Right forelimb (tissue), 1 donor: ENCODE data around the gene PLXDC2.
"Not testable (repeated sequence)": the region's sequence is repeated elsewhere in the genome, so short reads cannot be mapped to it uniquely, and the experiment has no call there.

Source experiments
- DNase-seq: peaks from one replicate; pipeline ENCODE4 v3.0.0-alpha.2; 2018

PLXDC2 gene

DNA sequence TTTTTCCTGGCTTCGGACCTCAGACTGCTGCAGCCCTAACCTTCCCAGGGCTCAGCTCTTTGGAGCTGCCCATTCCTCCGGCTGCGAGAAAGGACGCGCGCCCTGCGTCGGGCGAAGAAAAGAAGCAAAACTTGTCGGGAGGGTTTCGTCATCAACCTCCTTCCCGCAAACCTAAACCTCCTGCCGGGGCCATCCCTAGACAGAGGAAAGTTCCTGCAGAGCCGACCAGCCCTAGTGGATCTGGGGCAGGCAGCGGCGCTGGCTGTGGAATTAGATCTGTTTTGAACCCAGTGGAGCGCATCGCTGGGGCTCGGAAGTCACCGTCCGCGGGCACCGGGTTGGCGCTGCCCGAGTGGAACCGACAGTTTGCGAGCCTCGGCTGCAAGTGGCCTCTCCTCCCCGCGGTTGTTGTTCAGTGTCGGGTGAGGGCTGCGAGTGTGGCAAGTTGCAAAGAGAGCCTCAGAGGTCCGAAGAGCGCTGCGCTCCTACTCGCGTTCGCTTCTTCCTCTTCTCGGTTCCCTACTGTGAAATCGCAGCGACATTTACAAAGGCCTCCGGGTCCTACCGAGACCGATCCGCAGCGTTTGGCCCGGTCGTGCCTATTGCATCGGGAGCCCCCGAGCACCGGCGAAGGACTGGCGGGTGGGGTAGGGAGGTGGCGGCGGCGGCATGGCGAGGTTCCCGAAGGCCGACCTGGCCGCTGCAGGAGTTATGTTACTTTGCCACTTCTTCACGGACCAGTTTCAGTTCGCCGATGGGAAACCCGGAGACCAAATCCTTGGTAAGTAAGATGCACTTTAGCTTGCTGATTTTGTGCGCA is at the start of gene PLXDC2:
Gene PLXDC2, plus strand, starts transcription at position 22 of the 820 bp plus-strand sequence.
- peak; percentile 83 for DNase-seq

DNA sequence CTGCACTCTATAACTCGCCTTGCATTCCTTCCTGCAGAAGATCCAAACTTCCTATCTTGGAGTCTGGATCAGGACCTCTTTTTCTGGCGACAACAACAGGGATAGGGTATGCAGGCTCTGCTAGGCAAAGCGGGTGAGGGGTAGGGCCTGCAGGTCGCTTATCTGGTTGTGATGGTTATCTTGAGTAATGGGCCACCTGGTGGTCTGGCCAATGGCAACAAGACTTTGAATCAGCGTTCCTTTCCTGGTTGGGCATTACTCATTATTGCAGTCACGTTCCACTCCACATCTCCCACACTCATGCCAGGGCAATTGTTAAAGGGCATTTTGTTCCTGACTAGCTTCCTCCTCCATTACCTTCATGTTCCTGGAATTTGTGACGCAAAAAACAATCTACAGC is 48.4 kb upstream of the PLXDC2 start:
- no peak for DNase-seq

DNA sequence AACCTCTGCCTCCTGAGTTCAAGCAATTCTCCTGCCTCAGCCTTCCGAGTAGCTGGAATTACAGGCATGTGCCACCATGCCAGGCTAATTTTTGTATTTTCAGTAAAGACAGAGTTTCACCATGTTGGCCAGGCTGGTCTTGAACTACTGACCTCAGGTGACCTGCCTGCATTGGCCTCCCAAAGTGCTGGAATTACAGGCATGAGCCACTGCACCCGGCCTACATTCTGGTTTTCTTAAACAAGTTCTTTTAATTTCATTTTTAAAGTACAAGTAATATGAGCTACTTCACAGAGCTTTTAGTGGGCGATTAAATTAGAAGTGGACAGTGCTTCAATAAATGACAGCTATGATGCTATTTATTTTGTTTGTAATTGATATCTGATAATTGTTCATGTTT is 46.4 kb upstream of the PLXDC2 start:
- DNase-seq, result not testable (repeated sequence)

- no peak for DNase-seq
These were observed 43.3 kb upstream of the PLXDC2 start for GRCh38 chr10:19772972-19773371.

DNA sequence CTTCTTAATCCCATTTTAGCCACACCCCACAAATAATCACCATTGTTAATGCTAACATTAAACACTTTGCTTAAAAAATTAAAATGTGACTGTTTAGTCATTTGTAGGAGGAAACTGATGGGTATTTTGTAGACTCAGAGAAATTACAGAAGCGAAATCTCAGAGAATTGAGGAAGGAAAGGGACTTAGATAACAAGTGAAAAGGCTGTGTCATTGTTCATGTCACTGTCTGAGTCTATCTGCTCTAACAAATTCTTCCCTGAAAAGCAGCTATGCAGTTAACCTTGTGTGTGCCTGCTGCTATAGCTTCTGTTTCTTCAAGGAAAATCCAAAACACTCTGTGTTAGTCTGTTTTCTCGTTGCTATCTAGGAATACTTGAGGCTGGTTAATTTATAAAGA is 40.9 kb upstream of the PLXDC2 start:
- no peak for DNase-seq

DNA sequence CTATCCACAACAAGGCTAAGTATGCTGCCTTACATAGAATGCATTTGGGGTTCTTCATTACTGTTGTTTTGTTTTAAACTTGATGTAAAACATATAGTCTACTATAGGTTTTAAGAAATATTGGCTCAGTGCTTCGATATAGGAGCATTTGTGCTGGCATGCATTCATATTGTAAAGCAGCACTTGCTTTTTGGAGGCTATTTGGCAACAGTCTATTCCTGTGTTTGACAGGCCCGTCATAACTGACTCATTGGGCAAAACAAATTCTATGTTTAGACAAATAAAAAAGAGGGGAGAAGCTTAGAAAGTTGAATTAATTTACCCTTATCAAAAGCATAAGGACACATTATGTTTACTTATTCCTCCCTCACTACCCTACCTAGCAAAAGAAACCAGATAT is 38.4 kb upstream of the PLXDC2 start:
- DNase-seq, result no peak

DNA sequence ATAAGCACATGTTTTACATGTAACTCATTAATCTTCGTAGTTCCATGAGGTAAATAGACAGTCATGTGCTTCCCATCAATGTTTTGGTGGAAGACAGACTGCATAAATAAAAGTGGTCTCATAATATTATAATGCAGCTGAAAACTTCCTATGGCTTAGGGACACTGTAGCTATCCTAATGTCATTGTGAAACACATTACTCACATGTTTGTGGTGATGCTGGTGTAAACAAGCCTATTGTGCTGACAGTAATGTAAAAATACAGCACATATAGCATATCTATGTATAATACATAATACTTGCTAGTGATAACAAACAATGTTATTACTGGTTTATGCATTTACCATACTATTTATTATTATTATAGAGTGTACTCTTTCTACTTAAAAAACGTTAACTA is 37.2 kb upstream of the PLXDC2 start:
- DNase-seq, result no peak

DNA sequence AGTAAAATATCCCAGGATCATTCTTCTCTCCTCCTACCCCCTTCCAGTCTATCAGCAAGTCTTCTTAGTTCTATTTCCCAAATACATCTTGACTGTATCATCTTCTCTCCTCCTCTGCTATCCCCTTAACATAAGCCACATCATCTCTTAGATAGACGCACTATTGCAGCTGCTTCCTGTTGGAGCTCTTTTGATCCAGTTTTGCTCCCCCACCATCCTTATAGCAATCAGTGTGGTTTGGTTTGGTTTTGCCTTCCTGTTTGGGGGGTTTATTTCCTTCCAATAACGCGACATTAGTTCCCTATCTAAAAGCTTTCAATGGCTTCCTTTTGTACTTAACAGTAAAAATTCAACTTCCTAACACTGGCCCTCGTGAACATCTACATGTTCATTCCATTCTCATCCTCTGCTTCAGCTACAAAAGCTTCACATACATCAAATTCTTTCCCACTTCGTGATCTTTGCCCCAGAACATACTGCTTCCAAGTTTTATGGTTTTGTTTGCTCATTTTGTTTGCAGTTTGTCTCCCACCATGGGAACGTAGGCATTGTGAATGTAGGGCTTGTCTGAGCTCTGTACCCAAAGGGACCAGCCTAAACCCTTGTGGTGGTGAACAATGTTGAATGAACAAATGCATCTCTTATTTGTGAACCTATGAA is 33.7 kb upstream of the PLXDC2 start:
- DNase-seq, result no peak

DNA sequence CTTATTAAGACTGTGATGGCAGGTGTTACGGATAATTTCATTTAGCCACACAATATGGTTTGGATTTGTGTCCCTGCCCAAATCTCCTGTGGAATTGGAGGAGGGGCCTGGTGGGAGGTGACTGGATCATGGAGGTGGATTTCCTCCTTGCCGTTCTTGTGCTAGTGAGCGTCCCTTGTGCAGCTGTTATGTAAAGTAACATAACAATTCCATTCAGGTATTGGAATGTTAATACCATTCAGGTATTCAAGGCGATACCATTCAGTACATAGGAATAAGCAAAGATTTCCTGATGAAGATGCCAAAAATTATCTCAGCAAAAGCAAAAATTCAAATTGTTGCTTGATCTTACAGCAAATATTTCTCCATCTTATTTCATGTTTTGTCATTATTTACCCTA is 32.5 kb upstream of the PLXDC2 start:
- no peak for DNase-seq

DNA sequence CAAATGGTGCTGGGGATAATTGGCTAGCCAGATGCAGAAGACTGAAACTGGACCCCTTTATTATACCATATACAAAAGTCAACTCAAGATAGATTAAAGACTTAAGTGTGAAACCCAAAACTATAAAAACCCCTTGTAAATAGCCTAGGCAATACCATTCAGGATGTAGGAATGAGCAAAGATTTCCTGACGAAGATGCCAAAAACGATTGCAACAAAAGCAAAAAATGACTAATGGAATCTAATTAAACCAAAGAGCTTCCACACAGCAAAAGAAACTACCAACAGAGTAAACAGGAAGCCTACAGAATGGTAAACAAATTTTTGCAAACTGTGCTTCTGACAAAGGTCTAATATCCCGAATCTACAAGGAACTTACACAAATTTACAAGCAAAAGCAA is 30.9 kb upstream of the PLXDC2 start:
- DNase-seq, result no peak

DNA sequence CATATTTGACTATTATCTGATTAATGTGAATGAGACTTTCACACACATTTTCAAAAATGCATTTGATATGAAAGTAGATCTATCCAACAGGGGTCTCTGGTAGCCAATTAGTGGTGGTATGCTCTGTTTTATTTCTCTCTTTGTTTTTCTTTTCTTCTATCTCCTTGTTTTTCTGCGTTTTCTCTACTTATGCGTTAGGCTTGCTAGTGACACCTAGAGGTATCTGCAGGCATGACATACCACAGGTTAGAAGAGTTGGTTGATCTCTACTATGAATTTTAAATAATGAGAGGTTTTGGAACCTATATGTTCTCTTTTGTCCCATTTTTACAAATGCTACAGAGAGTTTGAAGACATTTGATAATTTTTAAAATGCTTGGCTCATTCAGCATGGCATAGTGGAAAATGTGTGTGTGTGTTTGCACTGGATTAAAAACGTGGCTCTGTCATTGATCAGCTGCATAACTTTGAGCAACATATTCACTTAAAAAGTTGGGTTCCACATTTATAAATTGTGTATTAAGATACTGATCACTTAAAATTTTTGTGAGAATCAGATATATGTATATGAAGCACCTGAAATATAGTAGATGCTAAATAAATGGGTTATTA is 28.1 kb upstream of the PLXDC2 start:
- DNase-seq, result no peak

GRCh38 chr10:19788902-19789301 is 27.3 kb upstream of the PLXDC2 start:
- no peak for DNase-seq

GRCh38 chr10:19789607-19790006 is 26.6 kb upstream of the PLXDC2 start:
- no peak for DNase-seq

- no peak for DNase-seq
These were observed 25.2 kb upstream of the PLXDC2 start for GRCh38 chr10:19791032-19791431.

DNA sequence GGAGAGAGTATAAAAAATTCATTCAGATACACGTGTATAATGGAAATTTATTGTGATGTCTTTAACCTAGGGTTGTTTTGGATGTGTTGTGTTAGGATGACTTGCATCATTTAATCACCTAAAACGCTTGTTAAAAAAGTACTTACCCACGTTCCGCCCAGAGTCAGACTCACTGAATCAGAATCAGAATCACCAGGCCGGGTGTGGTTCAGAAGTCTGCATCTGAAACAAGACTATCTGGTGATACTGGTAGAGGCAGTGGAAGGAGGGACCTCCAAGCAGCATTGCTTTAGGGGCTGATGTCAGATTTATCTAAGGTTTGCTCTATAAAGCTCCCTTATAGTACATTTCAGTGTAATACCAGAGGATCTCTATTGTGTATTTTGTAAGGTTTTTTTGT is 20.5 kb upstream of the PLXDC2 start:
- DNase-seq, result no peak

DNA sequence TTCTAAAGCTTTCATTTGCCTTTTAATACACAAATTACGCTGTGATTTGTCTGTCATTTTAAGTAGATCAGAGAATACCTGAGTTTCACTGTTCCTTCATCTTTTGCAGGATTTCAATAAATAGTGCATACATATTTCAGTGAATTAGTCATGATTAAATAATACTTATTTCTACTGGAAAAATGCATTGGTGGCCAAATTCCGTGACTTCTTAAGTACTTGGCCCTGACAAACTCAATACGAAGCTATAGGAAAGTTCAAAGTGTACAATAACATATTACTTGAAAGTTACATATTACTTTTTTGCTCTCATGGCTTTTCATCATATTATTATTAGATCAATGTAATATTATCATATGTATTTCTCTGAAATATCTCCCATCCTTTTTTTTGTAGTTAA is 16.1 kb upstream of the PLXDC2 start:
- DNase-seq, result no peak

GRCh38 chr10:19801369-19801768 is 14.9 kb upstream of the PLXDC2 start:
- DNase-seq, result no peak

DNA sequence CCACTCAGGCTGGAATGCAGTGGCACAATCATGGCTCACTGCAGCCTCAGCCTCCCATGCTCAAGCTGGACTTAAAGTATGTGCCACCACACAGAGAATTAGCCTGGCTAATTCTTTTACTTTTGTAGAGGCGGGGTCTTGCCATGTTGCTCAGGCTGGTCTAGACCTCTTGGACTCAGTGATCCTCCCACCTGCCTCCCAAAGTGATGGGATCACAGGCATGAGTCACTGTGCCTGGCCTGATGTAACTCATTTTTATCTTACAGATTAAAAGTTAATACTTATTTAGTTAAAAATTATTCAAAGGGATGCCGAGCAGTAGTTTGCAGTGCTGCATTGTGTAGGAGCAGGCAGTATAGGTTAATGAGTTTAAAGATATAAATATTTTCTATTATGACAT is 12.6 kb upstream of the PLXDC2 start:
- no peak for DNase-seq

DNA sequence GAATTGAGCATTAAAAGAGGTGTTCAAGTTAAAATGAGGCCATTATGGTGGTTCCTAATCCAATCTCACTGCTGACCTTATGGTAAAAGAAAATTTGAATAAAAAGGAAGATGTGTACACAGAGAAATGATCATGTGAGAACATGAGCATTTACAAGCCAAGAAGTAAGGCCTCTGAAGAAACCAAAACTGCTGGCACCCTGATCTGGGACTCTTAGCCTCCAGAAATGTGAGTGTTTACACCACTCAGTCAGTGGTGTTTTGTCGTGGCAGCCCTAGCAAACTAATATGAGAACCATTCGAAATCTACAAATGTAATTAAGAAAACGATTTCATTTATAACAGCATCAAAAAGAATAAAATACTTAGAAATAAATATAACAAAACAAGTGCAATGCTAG is 6.8 kb upstream of the PLXDC2 start:
- no peak for DNase-seq

DNA sequence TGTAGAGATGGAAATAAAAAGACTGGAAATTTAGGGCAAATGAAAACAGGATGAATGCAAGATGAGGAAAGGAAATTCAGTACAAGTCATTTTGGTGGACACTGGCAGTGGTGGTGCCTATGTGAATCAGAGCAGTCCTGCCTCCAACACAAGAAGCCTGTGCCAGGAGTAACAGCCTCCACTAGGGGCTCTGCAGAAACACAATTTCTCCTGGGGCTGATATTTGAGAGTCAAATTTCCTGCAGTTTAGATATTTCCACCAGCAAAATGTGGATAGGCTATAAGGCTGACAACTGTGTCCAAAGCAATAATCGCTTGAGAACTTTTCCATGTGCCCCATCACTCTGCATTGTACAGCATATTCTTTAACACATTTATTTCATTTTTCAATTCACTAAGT is 4.7 kb upstream of the PLXDC2 start:
- DNase-seq, result no peak

DNA sequence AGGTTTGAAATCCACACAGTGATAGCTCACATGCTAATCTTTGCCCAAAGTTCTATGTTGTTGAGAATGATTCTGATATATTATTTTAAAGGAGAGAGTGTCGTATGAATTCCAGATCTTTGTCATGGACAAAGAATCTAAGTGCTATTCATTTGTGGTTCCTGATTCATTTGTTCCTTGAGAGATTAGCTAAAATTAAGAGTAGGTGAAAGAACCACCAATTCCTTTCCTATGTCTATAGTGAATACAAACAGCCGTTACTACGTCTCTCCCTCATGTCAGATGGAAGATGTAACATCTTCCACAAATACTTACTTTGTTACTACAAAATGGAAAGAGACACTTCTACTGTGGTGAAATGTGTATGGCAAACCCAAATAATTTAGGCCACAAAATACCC is 3.3 kb upstream of the PLXDC2 start:
- DNase-seq, result no peak

GRCh38 chr10:19815036-19815730 is 1.0 kb upstream of the PLXDC2 start:
- no peak for DNase-seq

GRCh38 chr10:19815731-19816410 is 361 bp upstream of the PLXDC2 start:
- DNase-seq, result peak; percentile 93
